HUES64 (cell line): Measurements from ENCODE around the gene PNCK.
"Not testable (repeated sequence)": the region's sequence is repeated elsewhere in the genome, so short reads cannot be mapped to it uniquely, and the experiment has no call there.

ENCODE experiments used
- H3K27ac ChIP-seq: 2 replicates; pipeline ENCODE4 v1.7.0; 2013; ENCODE audit warnings: low read depth, low read length, inconsistent platforms
- H3K27me3 ChIP-seq: 2 replicates; pipeline ENCODE4 v1.6.1; 2013; ENCODE audit warnings: mild to moderate bottlenecking, low read length; ENCODE audit not compliant: insufficient read depth
- H3K36me3 ChIP-seq: 2 replicates; pipeline ENCODE4 v1.6.1; 2013; ENCODE audit warnings: mild to moderate bottlenecking, low read length; ENCODE audit not compliant: insufficient read depth
- H3K4me1 ChIP-seq: 2 replicates; pipeline ENCODE4 v1.6.1; 2013; ENCODE audit warnings: mild to moderate bottlenecking, low read length, moderate library complexity; ENCODE audit not compliant: insufficient read depth
- H3K4me3 ChIP-seq: 2 replicates; pipeline ENCODE4 v1.5.1; 2013; ENCODE audit warnings: mild to moderate bottlenecking, low read length, moderate library complexity
- H3K9ac ChIP-seq: 2 replicates; pipeline ENCODE4 v1.6.1; 2013; ENCODE audit warnings: mild to moderate bottlenecking, low read depth, low read length
- H3K9me3 ChIP-seq: 2 replicates; pipeline ENCODE4 v1.6.1; 2013; ENCODE audit warnings: low read depth, low read length; ENCODE audit not compliant: insufficient read depth
- WGBS: fragments of 150-250, 120-280 bp; methylation state at CpG from one replicate; pipeline ENCODE4 v1.1.7; 2013; ENCODE audit warnings: missing lambda C conversion rate; 5-methylcytosine and 5-hydroxymethylcytosine counted together

PNCK gene

DNA sequence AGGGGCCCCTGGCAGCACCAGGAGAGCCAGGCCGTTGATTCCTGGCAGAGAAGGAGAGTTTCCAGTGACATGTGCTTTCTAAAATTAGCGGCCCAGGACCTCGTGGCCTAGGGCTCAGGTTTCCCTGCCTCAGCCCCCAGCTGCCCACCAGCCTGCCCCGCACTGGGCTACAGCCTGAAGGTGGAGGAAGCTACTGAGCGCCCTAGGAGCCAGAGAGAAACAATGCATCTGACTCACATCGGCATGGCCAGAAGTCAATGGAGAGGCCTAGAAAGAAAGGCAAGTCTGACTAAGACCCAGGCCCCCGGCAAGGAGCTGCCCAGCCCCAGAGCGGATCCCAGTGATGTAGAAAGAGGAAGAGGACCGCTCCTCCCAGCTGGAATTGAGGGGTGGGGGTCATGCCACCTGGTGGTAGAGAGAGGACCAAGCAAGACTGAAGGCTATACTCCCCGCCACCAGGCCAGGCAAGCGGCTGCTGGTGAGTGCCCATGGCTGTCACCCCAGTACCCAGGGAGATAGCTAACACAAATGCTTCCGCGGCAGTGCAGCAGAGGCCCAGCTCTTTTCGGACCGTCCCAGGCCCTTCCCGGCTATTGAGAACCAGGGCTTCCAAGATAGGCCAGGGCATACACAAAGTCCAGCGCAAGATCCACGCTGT is 31.9 kb upstream of the PNCK start:
- H3K4me1 ChIP-seq, H3K27me3 ChIP-seq, H3K27ac ChIP-seq, H3K4me3 ChIP-seq, H3K9me3 ChIP-seq, H3K9ac ChIP-seq: not testable (repeated sequence)
- H3K36me3 ChIP-seq: peaks cover 36% of the 10 kb centered on the region
- 90% methylated on average over 18 of the region's 18 CpGs for WGBS

DNA sequence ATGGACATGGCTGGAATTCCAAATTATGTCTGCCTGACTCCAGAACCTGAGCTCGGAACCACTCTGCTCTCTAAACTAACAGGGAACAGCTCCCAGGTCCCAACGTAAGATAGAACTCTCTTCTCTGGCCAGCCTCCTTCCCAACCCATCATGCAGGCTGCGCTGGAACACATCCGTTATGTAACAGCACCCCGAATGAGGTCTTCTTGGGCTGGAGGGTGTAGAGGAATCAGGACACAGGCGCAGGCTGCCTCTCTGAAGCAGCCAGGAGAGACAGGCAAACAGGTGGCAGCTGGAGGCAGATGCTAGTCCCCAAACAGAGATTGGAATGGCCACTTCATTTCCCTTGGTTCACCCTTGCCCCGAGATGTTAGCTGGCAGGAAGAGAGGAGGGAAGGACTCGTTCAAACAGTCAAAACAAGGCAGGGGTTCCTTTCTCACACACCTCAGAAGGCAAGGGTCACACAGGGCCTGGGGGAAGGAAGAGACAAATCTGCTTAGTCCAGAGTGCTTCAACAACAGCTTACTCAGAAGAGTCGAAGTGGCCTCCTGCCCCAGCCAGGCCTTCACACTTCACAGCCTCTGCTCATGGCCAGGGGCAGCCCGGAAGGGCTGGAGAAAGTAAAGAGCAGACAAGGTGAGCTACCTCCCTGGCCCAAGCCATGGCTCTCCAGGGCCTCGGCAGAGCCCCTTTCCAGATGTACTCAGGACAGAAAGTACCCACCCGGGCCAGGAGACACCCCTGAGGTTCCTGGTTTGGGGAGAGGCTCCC is 31.2 kb upstream of the PNCK start:
- H3K27ac ChIP-seq, H3K9ac ChIP-seq, H3K4me1 ChIP-seq, H3K9me3 ChIP-seq, H3K4me3 ChIP-seq, H3K27me3 ChIP-seq: not testable (repeated sequence)
- peaks cover 33% of the 10 kb centered on the region for H3K36me3 ChIP-seq
- WGBS: 95% methylated on average over 10 of the region's 12 CpGs

DNA sequence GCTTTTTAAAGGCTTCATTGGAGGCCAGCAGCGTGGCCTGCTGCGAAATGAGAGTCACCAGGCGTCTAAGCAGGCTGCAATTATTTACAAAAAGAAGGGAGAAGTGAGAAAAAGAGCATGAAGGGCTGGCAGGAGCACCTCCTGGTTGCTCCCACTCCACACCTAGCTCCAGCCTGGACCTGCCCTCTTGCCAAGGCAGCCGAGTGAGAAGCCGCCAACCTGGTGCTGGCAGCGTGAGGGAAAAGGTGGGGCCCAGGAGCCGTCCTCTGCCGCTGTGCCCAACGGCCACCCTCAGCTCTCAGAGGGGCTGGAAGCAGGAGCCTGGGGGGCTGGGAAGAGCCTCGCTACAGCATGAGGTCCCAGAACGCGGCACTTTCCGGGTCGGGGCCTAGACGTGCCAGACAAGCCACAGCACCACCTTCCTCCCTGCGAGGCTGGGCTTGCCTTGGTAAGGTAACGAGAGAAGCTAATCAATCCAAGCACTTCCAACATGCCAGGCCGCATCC is 30.5 kb upstream of the PNCK start:
- H3K9ac ChIP-seq: no peak overlapping the region
- H3K4me3 ChIP-seq: no peak overlapping the region
- H3K9me3 ChIP-seq: no peaks in the 10 kb centered on the region
- H3K27me3 ChIP-seq: no peaks in the 10 kb centered on the region
- peaks cover 31% of the 10 kb centered on the region for H3K36me3 ChIP-seq
- no peaks in the 10 kb centered on the region for H3K4me1 ChIP-seq
- H3K27ac ChIP-seq: no peak overlapping the region
- 98% methylated on average over 17 of the region's 18 CpGs for WGBS

DNA sequence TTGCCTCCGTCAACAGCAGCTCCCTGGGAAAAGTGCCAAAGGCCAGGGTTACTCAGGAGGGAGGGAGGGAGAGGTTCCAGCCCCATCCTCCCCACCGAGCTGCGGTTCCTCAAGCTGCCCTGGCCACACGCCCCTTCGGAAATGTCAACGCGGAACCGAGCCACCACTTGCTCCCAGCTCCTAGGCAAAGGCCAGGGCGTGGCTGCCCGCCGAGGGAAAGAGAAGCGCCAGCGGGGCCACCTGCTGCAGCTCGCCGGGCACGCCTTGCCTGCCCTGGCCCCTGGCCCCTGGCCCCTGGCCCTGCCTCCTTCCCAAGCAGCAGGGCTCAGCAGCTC is 29.4 kb upstream of the PNCK start:
- no peak overlapping the region for H3K27ac ChIP-seq
- peaks cover 29% of the 10 kb centered on the region for H3K36me3 ChIP-seq
- 96% methylated on average over 16 of the region's 16 CpGs for WGBS
- no peaks in the 10 kb centered on the region for H3K4me1 ChIP-seq
- no peaks in the 10 kb centered on the region for H3K9me3 ChIP-seq
- H3K4me3 ChIP-seq: no peak overlapping the region
- no peak overlapping the region for H3K9ac ChIP-seq
- no peaks in the 10 kb centered on the region for H3K27me3 ChIP-seq

DNA sequence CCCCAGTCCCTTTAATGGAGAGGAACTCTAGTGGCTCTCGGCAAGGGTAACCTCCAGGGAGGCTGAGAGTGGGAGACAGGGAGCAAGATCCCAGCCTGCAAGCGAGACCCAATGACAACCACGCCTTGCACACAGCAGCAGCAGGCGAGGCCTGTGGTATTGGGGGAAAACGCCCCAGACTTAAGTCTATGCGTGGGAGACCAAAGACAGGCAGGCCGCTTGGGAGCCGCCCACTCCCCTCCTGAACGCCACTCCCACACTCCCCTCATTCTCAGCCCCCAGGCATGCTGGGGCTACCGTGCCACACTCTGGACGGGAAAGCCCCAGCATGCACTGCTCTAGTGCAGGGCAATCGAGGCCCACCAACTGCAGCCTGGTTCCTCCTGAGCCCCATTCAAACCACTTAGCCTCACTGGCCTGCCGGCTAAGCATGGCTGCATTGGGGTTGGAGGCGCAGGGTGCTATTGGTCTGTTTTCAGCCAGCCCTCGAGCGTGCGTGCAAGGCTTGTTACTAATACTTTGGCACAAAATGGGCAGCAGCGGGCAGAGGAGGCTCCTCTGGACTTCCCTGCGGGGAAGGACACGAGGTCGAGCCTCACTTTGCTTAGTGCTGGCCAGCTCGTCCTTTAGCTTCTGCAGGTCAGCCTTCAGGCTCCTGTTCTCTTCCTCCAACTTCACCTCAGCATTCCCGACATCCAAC is 28.9 kb upstream of the PNCK start:
- H3K9ac ChIP-seq: no peak overlapping the region
- peaks cover 28% of the 10 kb centered on the region for H3K36me3 ChIP-seq
- no peaks in the 10 kb centered on the region for H3K9me3 ChIP-seq
- WGBS: 95% methylated on average over 23 of the region's 23 CpGs
- no peaks in the 10 kb centered on the region for H3K27me3 ChIP-seq
- H3K27ac ChIP-seq: no peak overlapping the region
- H3K4me3 ChIP-seq: no peak overlapping the region
- H3K4me1 ChIP-seq: no peaks in the 10 kb centered on the region

DNA sequence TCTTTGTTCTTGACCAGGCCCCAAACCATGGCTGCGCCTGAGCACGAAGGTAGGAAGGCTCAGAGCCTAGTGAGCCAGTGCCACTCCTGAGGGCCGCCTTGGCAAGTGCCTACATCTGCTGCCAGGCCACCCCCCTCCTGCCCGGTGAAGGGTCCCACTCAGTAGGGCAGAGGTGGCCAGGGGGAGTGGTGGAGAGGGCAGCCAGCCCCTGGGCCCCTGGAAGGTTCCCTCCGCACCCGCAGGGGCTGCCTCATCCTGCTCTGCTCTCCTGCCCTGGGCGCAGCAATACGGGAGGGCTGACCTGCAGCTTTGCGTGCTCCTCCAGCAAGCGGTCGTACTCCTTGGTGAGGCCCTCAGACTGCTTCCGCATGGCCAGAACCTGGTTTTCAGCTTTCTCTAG is 28.1 kb upstream of the PNCK start:
- no peak overlapping the region for H3K9ac ChIP-seq
- H3K27me3 ChIP-seq: no peaks in the 10 kb centered on the region
- H3K9me3 ChIP-seq: no peaks in the 10 kb centered on the region
- peaks cover 25% of the 10 kb centered on the region for H3K36me3 ChIP-seq
- no peaks in the 10 kb centered on the region for H3K4me1 ChIP-seq
- 96% methylated on average over 12 of the region's 12 CpGs for WGBS
- H3K4me3 ChIP-seq: no peak overlapping the region
- no peak overlapping the region for H3K27ac ChIP-seq

DNA sequence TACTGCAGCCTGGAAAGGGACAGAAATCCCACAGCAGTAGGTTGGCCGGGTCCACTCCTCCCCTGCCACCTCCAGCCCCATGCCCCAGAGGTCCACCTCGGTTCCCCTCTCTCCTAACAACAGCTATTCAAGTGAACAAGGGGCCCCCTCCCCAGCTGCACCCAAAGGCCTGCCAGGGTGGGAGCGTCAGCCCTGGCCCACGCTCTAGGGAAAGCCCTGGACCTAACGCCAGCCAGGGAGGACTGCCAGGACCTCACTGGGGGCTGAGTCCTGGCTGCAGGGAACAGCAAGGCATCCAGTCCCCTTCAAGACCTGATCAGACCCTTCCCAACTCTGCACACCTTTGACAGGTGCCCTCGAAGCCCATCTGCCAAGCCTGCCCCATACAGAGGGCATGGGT is 27.4 kb upstream of the PNCK start:
- Histone ChIP-seq H3K4me1 (no peaks in the 10 kb centered on the region), H3K9ac (no peak overlapping the region), H3K27me3 (no peaks in the 10 kb centered on the region), H3K9me3 (no peaks in the 10 kb centered on the region), H3K27ac (no peak overlapping the region), H3K36me3 (peaks cover 27% of the 10 kb centered on the region), H3K4me3 (no peak overlapping the region)
- WGBS: 98% methylated on average over 6 of the region's 6 CpGs

DNA sequence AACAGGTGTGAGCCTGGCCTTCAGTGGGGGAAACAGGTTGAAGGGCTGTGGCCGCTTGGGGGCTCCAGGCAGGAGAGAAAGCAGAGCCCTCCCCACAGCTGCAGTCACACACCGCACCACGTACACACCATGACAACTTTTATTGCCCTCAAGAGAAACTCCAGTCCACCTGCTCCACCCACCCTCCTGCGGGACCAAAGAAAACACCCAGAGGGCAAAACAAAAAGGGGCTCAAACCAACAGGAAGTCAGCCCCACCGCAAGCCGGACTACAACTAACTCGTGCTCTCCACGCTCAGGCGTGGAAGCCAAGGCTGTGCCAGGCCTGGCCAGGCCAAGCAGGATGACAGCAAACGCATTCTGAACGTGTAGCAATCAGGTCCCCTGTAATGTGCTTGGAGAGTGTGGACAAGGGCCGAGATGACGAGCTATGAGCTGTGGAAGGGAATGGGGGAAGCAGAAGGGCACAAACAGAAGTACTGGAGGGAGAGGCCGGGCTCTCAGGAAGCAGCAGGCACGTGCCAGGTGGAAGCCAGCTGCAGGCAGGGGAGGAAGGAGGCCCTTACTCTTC is 26.8 kb upstream of the PNCK start:
- H3K4me1 ChIP-seq: no peaks in the 10 kb centered on the region
- no peak overlapping the region for H3K27ac ChIP-seq
- no peaks in the 10 kb centered on the region for H3K9me3 ChIP-seq
- H3K9ac ChIP-seq: no peak overlapping the region
- H3K36me3 ChIP-seq: peaks cover 30% of the 10 kb centered on the region
- no peak overlapping the region for H3K4me3 ChIP-seq
- WGBS: 94% methylated on average over 12 of the region's 15 CpGs
- H3K27me3 ChIP-seq: no peaks in the 10 kb centered on the region

DNA sequence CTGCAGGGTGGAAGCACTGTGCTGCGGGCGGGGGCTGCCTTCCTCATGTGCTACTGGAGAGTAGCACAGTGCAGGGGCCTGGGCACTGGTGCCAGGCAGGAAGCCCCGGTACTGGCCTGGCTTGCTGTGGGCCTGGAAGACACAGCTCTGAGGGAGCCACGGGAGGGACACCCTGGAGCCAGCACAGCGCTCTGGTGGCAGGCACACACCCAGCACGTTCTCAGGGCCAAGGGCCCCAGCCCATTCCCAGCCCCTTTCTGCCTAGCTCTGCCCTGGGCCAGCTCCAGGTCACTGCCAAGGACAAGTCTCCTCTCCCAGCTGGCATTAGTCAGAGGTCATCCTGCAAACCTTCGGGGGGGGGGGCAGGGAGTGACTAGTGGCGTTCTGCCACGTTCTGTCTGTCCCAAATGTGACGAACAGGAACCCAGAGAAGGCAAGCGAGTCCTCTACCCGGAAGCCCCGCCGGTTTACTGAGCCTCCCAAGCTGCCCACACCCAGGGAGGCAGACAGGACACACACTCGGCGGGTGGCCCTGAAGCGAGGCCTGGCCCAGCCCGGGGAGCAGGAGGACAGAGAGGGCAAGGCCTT is 26.3 kb upstream of the PNCK start:
- H3K27ac ChIP-seq, H3K4me1 ChIP-seq, H3K4me3 ChIP-seq, H3K27me3 ChIP-seq, H3K9me3 ChIP-seq, H3K9ac ChIP-seq: not testable (repeated sequence)
- H3K36me3 ChIP-seq: peaks cover 30% of the 10 kb centered on the region
- 94% methylated on average over 18 of the region's 18 CpGs for WGBS

DNA sequence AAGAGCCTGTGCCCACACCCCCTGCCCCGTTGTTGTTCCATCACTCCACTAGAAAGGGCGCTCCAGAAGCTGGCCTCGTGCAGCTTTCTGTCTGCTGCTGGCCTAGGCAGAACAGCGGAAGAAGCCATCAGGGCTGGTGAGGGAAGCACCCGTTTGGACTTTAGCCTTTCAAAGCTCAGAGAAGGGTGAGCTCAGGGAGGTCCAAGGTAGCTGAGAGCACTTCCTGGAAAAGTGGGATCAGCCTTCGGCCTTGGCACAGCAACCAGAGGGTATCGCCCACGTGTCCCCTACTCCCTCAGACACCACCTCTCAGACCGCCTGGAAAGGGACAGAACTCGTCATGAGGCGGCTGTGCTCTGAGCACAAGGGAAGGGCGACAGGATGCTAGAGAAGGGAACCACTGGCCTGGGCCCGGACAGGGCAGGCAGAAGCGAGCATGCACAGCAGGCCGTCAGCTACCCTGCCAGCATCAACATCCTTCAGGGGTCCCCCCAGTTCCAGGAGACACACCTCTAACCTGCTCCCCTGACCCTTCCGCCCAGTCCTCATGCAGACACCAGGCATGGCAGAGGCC is 25.7 kb upstream of the PNCK start:
- H3K27ac ChIP-seq, H3K4me3 ChIP-seq, H3K4me1 ChIP-seq, H3K9ac ChIP-seq, H3K9me3 ChIP-seq, H3K27me3 ChIP-seq: not testable (repeated sequence)
- WGBS: 91% methylated on average over 13 of the region's 16 CpGs
- H3K36me3 ChIP-seq: peaks cover 26% of the 10 kb centered on the region
